ENCODE data around the gene LILRB5. TPM values are rescaled to one million over a fixed set of nuclear protein-coding genes. Genes with fewer than 3 reads are reported as not detected.
"Not testable (repeated sequence)": the region's sequence is repeated elsewhere in the genome, so short reads cannot be mapped to it uniquely, and the experiment has no call there.

Gene LILRB5
- total RNA-seq, 2 experiments from 2014 or later: not detected

DNA sequence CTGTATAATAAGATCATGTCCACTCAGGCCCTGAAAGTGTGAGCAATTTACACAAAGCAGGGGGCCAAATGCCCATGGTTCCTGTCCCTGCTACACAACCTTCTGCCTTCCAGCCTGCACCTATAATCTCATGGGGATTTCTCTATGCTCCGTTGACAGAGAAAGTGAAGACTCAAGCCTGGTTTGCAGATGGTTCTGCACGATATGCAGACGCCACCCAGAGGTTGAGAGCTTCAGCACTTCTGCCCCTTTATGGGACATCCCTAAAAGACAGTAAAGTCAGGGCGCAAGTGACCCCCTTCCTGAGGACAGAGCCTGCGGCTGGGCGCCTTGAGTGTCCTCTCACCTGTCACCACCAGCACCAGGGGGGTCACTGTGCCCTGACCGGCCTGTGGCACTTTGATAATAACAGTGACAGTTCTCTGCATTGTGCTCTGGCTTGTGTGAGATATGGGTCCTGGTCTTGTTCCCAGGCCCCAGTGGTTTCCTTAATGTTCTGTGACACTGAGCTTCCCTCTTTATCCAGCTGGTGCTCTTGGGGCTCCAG, 40.8 kb upstream of the LILRB5 start:
- Mint-ChIP-seq H3K9me3 (no peaks in the 10 kb centered on the region), H3K27me3 (peaks cover 16% of the 10 kb centered on the region), H3K4me3 (no peak overlapping the region), H3K4me1 (ENCODE audit: low read depth) (peaks cover 8% of the 10 kb centered on the region), H3K36me3 (ENCODE audit: low read depth) (no peaks in the 10 kb centered on the region), H3K27ac (no peak overlapping the region)
- intact Hi-C loops (cut with DNase I, micrococcal nuclease): loop anchor here in 1 of 2 experiments (5.0 kb wide), 1 partner anchor 334 kb away; the partner anchor contains the start of gene LILRB1
- Histone ChIP-seq H3K36me3 (ENCODE audit: insufficient read depth, low read length) (no peaks in the 10 kb centered on the region), H3K4me1 (ENCODE audit: insufficient read depth, low read length) (no peaks in the 10 kb centered on the region), H3K27me3 (ENCODE audit: control insufficient read depth in 1 of 2, insufficient read depth in 2 of 2, low read length in 2 of 2) (peaks cover 9 to 14% of the 10 kb centered on the region in 2 experiments), H3K27ac (ENCODE audit: low read depth in 1 of 2, low read length in 2 of 2) (no peak overlapping the region), H3K9me3 (ENCODE audit: control insufficient read depth in 1 of 2, insufficient read depth in 1 of 2, low read length in 2 of 2) (peaks cover 4% of the 10 kb centered on the region in 2 experiments), H3K4me3 (ENCODE audit: low read length) (no peak overlapping the region)
- no peak for DNase-seq
- ChIA-PET CTCF (no interaction called here), POLR2A (no interaction called here)
- TF ChIP-seq CTCF (IDR thresholded peaks at IDR 0.05): no peak
- ATAC-seq (ENCODE audit: poor library complexity): no peak

DNA sequence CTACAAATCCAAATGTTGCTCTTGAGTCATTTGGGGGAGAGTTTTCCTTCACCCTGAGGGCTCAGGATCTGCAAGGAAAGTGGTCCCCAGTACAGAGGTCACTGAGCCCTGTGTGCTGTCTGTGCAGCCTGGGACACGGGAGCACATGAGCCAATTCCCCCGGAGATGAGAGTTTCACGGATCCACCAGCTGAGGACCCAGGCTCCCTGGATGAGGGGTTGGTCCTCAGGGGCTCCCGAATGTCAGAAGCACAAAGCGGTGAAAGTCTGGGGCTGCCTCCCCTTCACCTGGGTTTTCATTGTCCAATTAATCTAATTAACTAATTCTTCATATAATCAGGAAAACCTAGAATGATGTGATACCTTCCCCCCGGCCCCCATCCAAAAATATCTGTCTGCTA, 37.5 kb upstream of the LILRB5 start:
- ChIA-PET CTCF (no interaction called here), POLR2A (no interaction called here)
- Mint-ChIP-seq H3K27me3 (peaks cover 22% of the 10 kb centered on the region), H3K9me3 (no peaks in the 10 kb centered on the region), H3K4me3 (no peak overlapping the region), H3K4me1 (ENCODE audit: low read depth) (no peaks in the 10 kb centered on the region), H3K27ac (no peak overlapping the region), H3K36me3 (ENCODE audit: low read depth) (no peaks in the 10 kb centered on the region)
- Histone ChIP-seq H3K27ac (ENCODE audit: low read depth in 1 of 2, low read length in 2 of 2) (no peak overlapping the region), H3K9me3 (ENCODE audit: control insufficient read depth in 1 of 2, insufficient read depth in 1 of 2, low read length in 2 of 2) (peaks cover 4% of the 10 kb centered on the region in 2 experiments), H3K36me3 (ENCODE audit: insufficient read depth, low read length) (no peaks in the 10 kb centered on the region), H3K4me3 (ENCODE audit: low read length) (no peak overlapping the region), H3K27me3 (ENCODE audit: control insufficient read depth in 1 of 2, insufficient read depth in 2 of 2, low read length in 2 of 2) (peaks cover 9 to 14% of the 10 kb centered on the region in 2 experiments), H3K4me1 (ENCODE audit: insufficient read depth, low read length) (no peaks in the 10 kb centered on the region)
- no peak for ATAC-seq (ENCODE audit: poor library complexity)
- intact Hi-C loops (cut with DNase I, micrococcal nuclease): no loop called here
- TF ChIP-seq CTCF (IDR thresholded peaks at IDR 0.05): no peak
- DNase-seq: no peak

DNA sequence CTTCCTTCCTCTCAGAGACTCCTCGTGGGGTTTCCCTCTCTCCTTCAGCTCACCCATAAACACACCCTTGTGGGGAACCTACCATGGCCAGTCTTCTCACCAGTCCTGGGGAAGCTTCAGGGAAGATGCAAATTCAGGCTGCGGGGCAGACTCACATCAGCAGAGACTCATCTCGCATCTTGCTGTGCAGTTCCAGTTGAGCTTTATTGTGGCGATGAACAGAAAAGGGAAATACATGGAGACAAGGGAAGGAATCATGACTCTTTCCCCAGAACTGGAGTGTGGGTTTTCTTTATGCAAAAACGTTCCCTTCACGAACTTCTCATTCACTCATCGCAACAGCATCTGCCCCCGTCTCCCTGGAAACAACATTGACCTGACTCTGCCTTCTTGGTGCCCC, 32.1 kb upstream of the LILRB5 start:
- H3K4me3 Mint-ChIP-seq; CTCF ChIA-PET; H3K36me3 Mint-ChIP-seq (ENCODE audit: low read depth); H3K27ac Mint-ChIP-seq; POLR2A ChIA-PET; H3K9me3 ChIP-seq (ENCODE audit: control insufficient read depth in 1 of 2, insufficient read depth in 1 of 2, low read length in 2 of 2); DNase-seq; H3K4me1 ChIP-seq (ENCODE audit: insufficient read depth, low read length); ATAC-seq (ENCODE audit: poor library complexity); H3K36me3 ChIP-seq (ENCODE audit: insufficient read depth, low read length); H3K4me1 Mint-ChIP-seq (ENCODE audit: low read depth); H3K9me3 Mint-ChIP-seq; intact Hi-C loops (cut with DNase I, micrococcal nuclease); H3K4me3 ChIP-seq (ENCODE audit: low read length); H3K27ac ChIP-seq (ENCODE audit: low read depth in 1 of 2, low read length in 2 of 2): not testable (repeated sequence)
- H3K27me3 ChIP-seq (ENCODE audit: control insufficient read depth in 1 of 2, insufficient read depth in 2 of 2, low read length in 2 of 2): peaks cover 2 to 14% of the 10 kb centered on the region in 2 experiments
- H3K27me3 Mint-ChIP-seq: peaks cover 23% of the 10 kb centered on the region

DNA sequence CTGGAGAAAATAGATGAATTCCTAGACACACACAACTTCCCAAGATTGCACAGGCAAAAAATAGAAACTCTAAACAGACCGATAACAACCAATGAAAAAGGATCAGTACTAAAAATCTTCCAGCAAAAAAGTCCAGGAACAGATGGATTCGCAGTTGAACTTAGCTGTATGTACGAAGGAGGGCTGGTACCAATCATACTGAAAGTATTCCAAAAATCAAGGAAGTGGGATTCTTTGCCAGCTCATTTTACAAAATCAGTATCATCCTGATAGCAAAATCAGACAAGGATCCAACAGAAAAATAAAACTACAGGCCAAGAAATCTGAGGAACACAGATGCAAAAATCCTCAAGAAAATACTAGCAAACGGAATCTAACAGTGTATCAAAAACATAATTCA, 30.4 kb upstream of the LILRB5 start:
- H3K36me3 ChIP-seq (ENCODE audit: insufficient read depth, low read length): no peaks in the 10 kb centered on the region
- no peaks in the 10 kb centered on the region for H3K4me1 ChIP-seq (ENCODE audit: insufficient read depth, low read length)
- TF ChIP-seq CTCF (IDR thresholded peaks at IDR 0.05): no peak
- no peak overlapping the region for H3K4me3 ChIP-seq (ENCODE audit: low read length)
- H3K27me3 Mint-ChIP-seq: peaks cover 19% of the 10 kb centered on the region
- CTCF ChIA-PET: no interaction called here
- DNase-seq (no peak), ATAC-seq (ENCODE audit: poor library complexity) (no peak)
- peaks cover 6 to 7% of the 10 kb centered on the region in 2 experiments for H3K27me3 ChIP-seq (ENCODE audit: control insufficient read depth in 1 of 2, insufficient read depth in 2 of 2, low read length in 2 of 2)
- no peak overlapping the region for H3K4me3 Mint-ChIP-seq
- H3K36me3 Mint-ChIP-seq (ENCODE audit: low read depth): no peaks in the 10 kb centered on the region
- POLR2A ChIA-PET: no interaction called here
- H3K27ac ChIP-seq (ENCODE audit: low read depth in 1 of 2, low read length in 2 of 2): no peak overlapping the region
- no peaks in the 10 kb centered on the region for H3K9me3 Mint-ChIP-seq
- H3K9me3 ChIP-seq (ENCODE audit: control insufficient read depth in 1 of 2, insufficient read depth in 1 of 2, low read length in 2 of 2): no peaks in the 10 kb centered on the region
- no peak overlapping the region for H3K27ac Mint-ChIP-seq
- H3K4me1 Mint-ChIP-seq (ENCODE audit: low read depth): peaks cover 5% of the 10 kb centered on the region
- intact Hi-C loops (cut with DNase I, micrococcal nuclease): no loop called here

GRCh38 chr19:54286283-54286682, 29.2 kb upstream of the LILRB5 start:
- intact Hi-C loops (cut with DNase I, micrococcal nuclease); CTCF ChIA-PET; H3K9me3 Mint-ChIP-seq; DNase-seq; H3K4me3 ChIP-seq (ENCODE audit: low read length); POLR2A ChIA-PET; H3K36me3 Mint-ChIP-seq (ENCODE audit: low read depth); H3K4me1 ChIP-seq (ENCODE audit: insufficient read depth, low read length); H3K36me3 ChIP-seq (ENCODE audit: insufficient read depth, low read length); H3K4me1 Mint-ChIP-seq (ENCODE audit: low read depth); H3K4me3 Mint-ChIP-seq; H3K27ac Mint-ChIP-seq; H3K27me3 ChIP-seq (ENCODE audit: control insufficient read depth in 1 of 2, insufficient read depth in 2 of 2, low read length in 2 of 2); H3K9me3 ChIP-seq (ENCODE audit: control insufficient read depth in 1 of 2, insufficient read depth in 1 of 2, low read length in 2 of 2); H3K27ac ChIP-seq (ENCODE audit: low read depth in 1 of 2, low read length in 2 of 2); ATAC-seq (ENCODE audit: poor library complexity): not testable (repeated sequence)
- H3K27me3 Mint-ChIP-seq: peaks cover 28% of the 10 kb centered on the region

Measured in CD4-positive, alpha-beta T cell (primary cell).